CD14-positive monocyte (primary cell): ENCODE measurements around the gene TOPBP1. TPM values are rescaled to one million over a fixed set of nuclear protein-coding genes. Genes with fewer than 3 reads are reported as not detected.

Experiments used
- DNase-seq, 3 donors: peaks; one replicate each; pipeline ENCODE4 v3.0.0-alpha.2; 2011 to 2022
- H2AFZ ChIP-seq: 2 replicates; pipeline ENCODE4 v1.6.0; 2012; ENCODE audit warnings: mild to moderate bottlenecking, low read depth, low read length, inconsistent platforms; ENCODE audit not compliant: insufficient read depth, poor library complexity, severe bottlenecking
- H3K27ac ChIP-seq, 2 donors: 1 replicate in 1 of 2; 2 replicates in 1 of 2; pipeline ENCODE4 v1.5.1; 2012 to 2013; ENCODE audit warnings: low read length in 2 of 2, control low read depth in 1 of 2, inconsistent platforms in 1 of 2, low read depth in 1 of 2, mild to moderate bottlenecking in 1 of 2
- H3K27me3 ChIP-seq, 2 donors: one replicate each; pipeline versions ENCODE4 v1.6.0 to v1.6.1; 2011 to 2013; ENCODE audit warnings: low read length in 2 of 2; ENCODE audit not compliant: control insufficient read depth in 2 of 2, insufficient read depth in 2 of 2
- H3K36me3 ChIP-seq, 2 donors: replicated peaks in 1 of 2; 1 replicate in 1 of 2; 2 replicates in 1 of 2; pipeline versions ENCODE4 v1.5.1 to v1.6.1; 2012 to 2013; ENCODE audit warnings: low read length in 2 of 2, control low read depth in 1 of 2, inconsistent platforms in 1 of 2, mild to moderate bottlenecking in 1 of 2; ENCODE audit not compliant: insufficient read depth in 2 of 2, control insufficient read depth in 1 of 2
- H3K4me1 ChIP-seq, 2 donors: 1 replicate in 1 of 2; 2 replicates in 1 of 2; pipeline versions ENCODE4 v1.5.1 to v1.6.1; 2012 to 2013; ENCODE audit warnings: low read length in 2 of 2, control low read depth in 1 of 2, inconsistent platforms in 1 of 2, mild to moderate bottlenecking in 1 of 2, moderate library complexity in 1 of 2; ENCODE audit not compliant: insufficient read depth in 2 of 2, control insufficient read depth in 1 of 2
- H3K4me2 ChIP-seq: replicated peaks from 2 replicates; pipeline ENCODE3; 2012; ENCODE audit warnings: low read length, moderate library complexity, mild to moderate bottlenecking; ENCODE audit not compliant: poor library complexity, severe bottlenecking; ENCODE audit errors: extremely low read depth
- H3K4me3 ChIP-seq, 3 experiments: fragments of 200-600 bp in 1 of 3; sonication (generic) in 1 of 3; replicated peaks in 1 of 3; 1 replicate in 2 of 3; 2 replicates in 1 of 3; pipeline ENCODE4 v1.5.1; 2011 to 2013; ENCODE audit warnings: low read length in 3 of 3, mild to moderate bottlenecking in 3 of 3, control low read depth in 2 of 3, low read depth in 2 of 3, inconsistent platforms in 1 of 3, moderate library complexity in 1 of 3
- H3K79me2 ChIP-seq: 2 replicates; pipeline ENCODE4 v1.6.0; 2012; ENCODE audit warnings: mild to moderate bottlenecking, control low read depth, inconsistent platforms, low read length, moderate library complexity; ENCODE audit not compliant: insufficient read depth
- H3K9ac ChIP-seq: 2 replicates; pipeline ENCODE4 v1.6.0; 2017; ENCODE audit warnings: low read length, mild to moderate bottlenecking; ENCODE audit not compliant: insufficient read depth, poor library complexity, severe bottlenecking
- H3K9me3 ChIP-seq, 2 donors: replicated peaks in 1 of 2; 1 replicate in 1 of 2; 2 replicates in 1 of 2; pipeline versions ENCODE4 v1.5.1 to v1.6.1; 2012 to 2013; ENCODE audit warnings: low read length in 2 of 2, control low read depth in 1 of 2; ENCODE audit not compliant: control insufficient read depth in 1 of 2, insufficient read depth in 1 of 2
- H4K20me1 ChIP-seq: 2 replicates; pipeline ENCODE4 v1.6.0; 2012; ENCODE audit warnings: mild to moderate bottlenecking, low read length, control low read depth, moderate library complexity; ENCODE audit not compliant: insufficient read depth
- H3K27ac Mint-ChIP-seq, 7 donors: one replicate each; pipeline ENCODE4 v1.8.0; 2020; ENCODE audit warnings: mild to moderate bottlenecking in 7 of 7, mixed read lengths in 7 of 7, moderate library complexity in 6 of 7, inconsistent platforms in 2 of 7
- H3K27me3 Mint-ChIP-seq, 3 donors: one replicate each; pipeline ENCODE4 v1.8.0; 2021 to 2022; ENCODE audit warnings: low read depth in 3 of 3, mild to moderate bottlenecking in 3 of 3, mixed read lengths in 3 of 3, moderate library complexity in 3 of 3, inconsistent platforms in 1 of 3
- H3K36me3 Mint-ChIP-seq, 2 donors: one replicate each; pipeline ENCODE4 v1.8.0; 2020; ENCODE audit warnings: mixed read lengths in 2 of 2, inconsistent platforms in 1 of 2, mild to moderate bottlenecking in 1 of 2
- H3K4me1 Mint-ChIP-seq: one replicate; pipeline ENCODE4 v1.8.0; 2020; ENCODE audit warnings: mild to moderate bottlenecking, mixed read lengths
- H3K4me3 Mint-ChIP-seq, 2 donors: one replicate each; pipeline ENCODE4 v1.8.0; 2020; ENCODE audit warnings: mild to moderate bottlenecking in 2 of 2, mixed read lengths in 2 of 2, moderate library complexity in 1 of 2
- H3K9me3 Mint-ChIP-seq, 7 donors: one replicate each; pipeline ENCODE4 v1.8.0; 2020 to 2022; ENCODE audit warnings: mixed read lengths in 7 of 7, mild to moderate bottlenecking in 6 of 7, moderate library complexity in 6 of 7, inconsistent platforms in 2 of 7
- WGBS: methylation state at CpG from one replicate; pipeline ENCODE4 v1.1.5; 2013; ENCODE audit warnings: missing lambda C conversion rate; ENCODE audit not compliant: insufficient coverage; 5-methylcytosine and 5-hydroxymethylcytosine counted together
- intact Hi-C, 2 donors: fragments of 100-400 bp; cut with micrococcal nuclease; formaldehyde crosslinking; loops; one replicate each; pipeline versions ENCODE4 v1.15.0 to v1.15.1; 2023
- polyA plus RNA-seq, 3 donors: library from polyadenylated mRNA; depleted of rRNA in 1 of 3; unstranded in 2 of 3; stranded (reverse) in 1 of 3; fragments of 300-500 nt in 2 of 3; fragments of >200 nt in 1 of 3; fragmentation: Illumina TruSeq in 2 of 3; gene quantifications; 1 replicate in 2 of 3; 2 replicates in 1 of 3; pipeline ENCODE4 v1.2.3, GENCODE V29; 2012 to 2021
- TF ChIP-seq, protein P1 (sequence below): fragments of 200-600 bp; IDR thresholded peaks from one replicate; pipeline ENCODE4 v1.8.0; 2022; ENCODE audit warnings: antibody characterized with exemption, mild to moderate bottlenecking

The TOPBP1 gene
- polyA plus RNA-seq, 3 donors: 4.9 to 24.3 (median 7.0) TPM

DNA sequence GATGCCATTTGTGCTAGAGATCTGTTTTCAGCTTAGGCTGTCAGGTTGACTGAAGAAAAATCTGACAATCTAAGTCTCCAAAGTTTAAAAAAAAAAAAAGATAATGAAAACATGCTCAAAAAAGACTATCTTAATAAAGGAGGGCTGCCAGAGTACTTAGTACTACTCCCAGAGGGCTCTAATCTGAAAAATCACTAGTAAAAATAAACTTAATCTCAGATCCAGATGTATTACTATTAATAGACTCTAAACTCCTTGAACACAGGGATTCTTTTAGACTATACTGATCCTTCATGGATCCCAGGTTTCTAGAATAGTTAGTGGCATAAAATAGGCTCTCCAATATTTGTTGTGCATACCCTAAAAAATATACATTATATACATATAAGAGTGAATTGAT lies 34.0 kb downstream of the TOPBP1 start:
- Histone ChIP-seq H3K4me1 (no peaks in the 10 kb centered on the region), H3K4me3 (no peak overlapping the region), H3K79me2 (no peaks in the 10 kb centered on the region), H3K4me2 (no peak overlapping the region), H4K20me1 (no peaks in the 10 kb centered on the region), H3K36me3 (peaks cover 86 to 98% of the 10 kb centered on the region in 2 donors), H3K27ac (no peak overlapping the region), H2AFZ (no peak overlapping the region), H3K9ac (no peak overlapping the region), H3K27me3 (no peaks in the 10 kb centered on the region), H3K9me3 (no peaks in the 10 kb centered on the region)
- Mint-ChIP-seq H3K4me3 (no peak overlapping the region), H3K9me3 (no peaks in the 10 kb centered on the region), H3K27ac (no peak overlapping the region), H3K27me3 (peaks cover 0 to 1% (median 0%) of the 10 kb centered on the region in 3 donors), H3K36me3 (peaks cover 71 to 81% of the 10 kb centered on the region in 2 donors), H3K4me1 (no peaks in the 10 kb centered on the region)
- TF ChIP-seq, protein P1, sequence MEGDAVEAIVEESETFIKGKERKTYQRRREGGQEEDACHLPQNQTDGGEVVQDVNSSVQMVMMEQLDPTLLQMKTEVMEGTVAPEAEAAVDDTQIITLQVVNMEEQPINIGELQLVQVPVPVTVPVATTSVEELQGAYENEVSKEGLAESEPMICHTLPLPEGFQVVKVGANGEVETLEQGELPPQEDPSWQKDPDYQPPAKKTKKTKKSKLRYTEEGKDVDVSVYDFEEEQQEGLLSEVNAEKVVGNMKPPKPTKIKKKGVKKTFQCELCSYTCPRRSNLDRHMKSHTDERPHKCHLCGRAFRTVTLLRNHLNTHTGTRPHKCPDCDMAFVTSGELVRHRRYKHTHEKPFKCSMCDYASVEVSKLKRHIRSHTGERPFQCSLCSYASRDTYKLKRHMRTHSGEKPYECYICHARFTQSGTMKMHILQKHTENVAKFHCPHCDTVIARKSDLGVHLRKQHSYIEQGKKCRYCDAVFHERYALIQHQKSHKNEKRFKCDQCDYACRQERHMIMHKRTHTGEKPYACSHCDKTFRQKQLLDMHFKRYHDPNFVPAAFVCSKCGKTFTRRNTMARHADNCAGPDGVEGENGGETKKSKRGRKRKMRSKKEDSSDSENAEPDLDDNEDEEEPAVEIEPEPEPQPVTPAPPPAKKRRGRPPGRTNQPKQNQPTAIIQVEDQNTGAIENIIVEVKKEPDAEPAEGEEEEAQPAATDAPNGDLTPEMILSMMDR: no peak
- no peak for DNase-seq
- intact Hi-C loops: no loop called here

GRCh38 chr3:133620066-133620784 lies 41.5 kb downstream of the TOPBP1 start:
- Histone ChIP-seq H3K4me1 (no peaks in the 10 kb centered on the region), H3K9ac (no peak overlapping the region), H3K36me3 (peaks cover 87 to 97% of the 10 kb centered on the region in 2 donors), H2AFZ (no peak overlapping the region), H3K27ac (peak overlapping the region in 1 of 2 donors; percentile 36), H3K27me3 (no peaks in the 10 kb centered on the region), H3K9me3 (no peaks in the 10 kb centered on the region), H3K4me2 (no peak overlapping the region), H3K79me2 (no peaks in the 10 kb centered on the region), H4K20me1 (no peaks in the 10 kb centered on the region), H3K4me3 (no peak overlapping the region)
- peaks cover 73 to 87% of the 10 kb centered on the region in 2 donors for H3K36me3 Mint-ChIP-seq
- H3K4me1 Mint-ChIP-seq: no peaks in the 10 kb centered on the region
- DNase-seq: no peak
- H3K9me3 Mint-ChIP-seq: no peaks in the 10 kb centered on the region
- TF ChIP-seq, protein P1: no peak
- WGBS: 92% methylated on average over 9 of the region's 13 CpGs
- no peaks in the 10 kb centered on the region for H3K27me3 Mint-ChIP-seq
- H3K27ac Mint-ChIP-seq: peak overlapping the region in 2 of 7 donors; percentile 17 to 26
- H3K4me3 Mint-ChIP-seq: no peak overlapping the region
- intact Hi-C loops: no loop called here
